ENCODE data around the gene TBC1D22A.

TBC1D22A gene

DNA sequence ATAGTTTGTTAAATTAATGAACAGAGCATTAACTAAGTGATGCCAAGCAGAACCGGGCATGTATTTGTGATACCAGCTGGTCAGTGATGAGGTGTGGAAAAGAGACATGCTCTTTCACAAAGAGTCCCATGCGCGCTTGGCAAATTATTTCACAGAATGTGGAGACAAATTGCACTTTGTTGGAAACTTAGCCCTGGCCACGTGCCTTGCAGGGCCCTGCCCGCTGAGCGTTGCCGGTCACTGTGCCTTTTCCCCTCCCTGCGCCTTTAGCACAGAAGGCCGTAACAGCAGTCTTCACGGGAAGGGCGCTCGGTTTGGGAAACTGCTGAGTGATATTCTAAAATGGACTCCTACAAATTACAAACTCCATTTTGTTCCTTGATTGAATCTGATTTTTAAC is 235.9 kb downstream of the TBC1D22A start:
- Histone ChIP-seq H3K36me3 (replicated peaks) (no peaks in the 10 kb centered on the region), H3K27ac (no peak overlapping the region), H3K27me3 (replicated peaks) (no peaks in the 10 kb centered on the region), H3K4me3 (ENCODE audit: low read depth, low read length) (no peak overlapping the region)
- no peak for TF ChIP-seq CTCF (IDR thresholded peaks at IDR 0.05; ENCODE audit: low read depth, low read length, missing control alignments)
- in situ Hi-C loops (cut with HindIII; ENCODE audit: low pct_ligation_motif_present, low sequenced_read_pairs): no loop called here
- no peak for DNase-seq

- DNase-seq: no peak
- Histone ChIP-seq H3K27ac (no peak overlapping the region), H3K36me3 (replicated peaks) (no peaks in the 10 kb centered on the region), H3K4me3 (ENCODE audit: low read depth, low read length) (no peak overlapping the region), H3K27me3 (replicated peaks) (no peaks in the 10 kb centered on the region)
- in situ Hi-C loops (cut with HindIII; ENCODE audit: low pct_ligation_motif_present, low sequenced_read_pairs): no loop called here
- TF ChIP-seq CTCF (IDR thresholded peaks at IDR 0.05; ENCODE audit: low read depth, low read length, missing control alignments): no peak
Measured at GRCh38 chr22:47000256-47000655, 237.8 kb downstream of the TBC1D22A start.

- no peak overlapping the region for H3K4me3 ChIP-seq (ENCODE audit: low read depth, low read length)
- H3K36me3 ChIP-seq (replicated peaks): no peaks in the 10 kb centered on the region
- H3K27me3 ChIP-seq (replicated peaks): no peaks in the 10 kb centered on the region
- DNase-seq: no peak
- in situ Hi-C loops (cut with HindIII; ENCODE audit: low pct_ligation_motif_present, low sequenced_read_pairs): no loop called here
- TF ChIP-seq CTCF (IDR thresholded peaks at IDR 0.05; ENCODE audit: low read depth, low read length, missing control alignments): no peak
- H3K27ac ChIP-seq: no peak overlapping the region
Measured at GRCh38 chr22:47000888-47001287, 238.4 kb downstream of the TBC1D22A start.

DNA sequence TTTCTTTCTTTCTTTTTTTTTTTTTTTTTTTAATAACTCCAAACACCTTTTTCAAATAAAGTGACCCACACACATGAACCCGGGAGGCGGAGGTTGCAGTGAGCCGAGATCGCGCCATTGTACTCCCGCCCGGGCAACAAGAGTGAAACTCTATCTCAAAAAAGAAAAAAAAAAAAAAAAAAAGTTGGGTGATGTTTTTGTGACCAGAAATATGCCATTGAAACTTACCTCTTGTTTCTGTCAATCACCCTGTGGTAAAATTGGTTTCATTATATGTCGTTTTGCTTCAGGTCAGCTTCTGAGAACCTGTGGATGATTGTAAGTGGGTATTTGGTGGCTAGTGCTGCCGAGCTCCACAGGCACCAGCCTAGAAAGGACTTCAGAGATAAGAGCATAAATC is 238.8 kb downstream of the TBC1D22A start:
- TF ChIP-seq CTCF (IDR thresholded peaks at IDR 0.05; ENCODE audit: low read depth, low read length, missing control alignments): no peak
- H3K27me3 ChIP-seq (replicated peaks): no peaks in the 10 kb centered on the region
- no peak overlapping the region for H3K27ac ChIP-seq
- in situ Hi-C loops (cut with HindIII; ENCODE audit: low pct_ligation_motif_present, low sequenced_read_pairs): no loop called here
- H3K4me3 ChIP-seq (ENCODE audit: low read depth, low read length): no peak overlapping the region
- no peaks in the 10 kb centered on the region for H3K36me3 ChIP-seq (replicated peaks)
- no peak for DNase-seq

GRCh38 chr22:47002692-47003091 is 240.2 kb downstream of the TBC1D22A start:
- no peak overlapping the region for H3K27ac ChIP-seq
- in situ Hi-C loops (cut with HindIII; ENCODE audit: low pct_ligation_motif_present, low sequenced_read_pairs): no loop called here

More at GRCh38 chr22:47002692-47003091, 240.2 kb downstream of the TBC1D22A start:
- DNase-seq: no peak
- TF ChIP-seq CTCF (IDR thresholded peaks at IDR 0.05; ENCODE audit: low read depth, low read length, missing control alignments): no peak
- Histone ChIP-seq H3K36me3 (replicated peaks) (no peaks in the 10 kb centered on the region), H3K4me3 (ENCODE audit: low read depth, low read length) (no peak overlapping the region), H3K27me3 (replicated peaks) (no peaks in the 10 kb centered on the region)
